ENCODE results near the gene PRMT9. TPM values are rescaled to one million over a fixed set of nuclear protein-coding genes. Genes with fewer than 3 reads are reported as not detected.

PRMT9 gene
- total RNA-seq, 1 experiment from 2014 or later, result 10.5 TPM

DNA sequence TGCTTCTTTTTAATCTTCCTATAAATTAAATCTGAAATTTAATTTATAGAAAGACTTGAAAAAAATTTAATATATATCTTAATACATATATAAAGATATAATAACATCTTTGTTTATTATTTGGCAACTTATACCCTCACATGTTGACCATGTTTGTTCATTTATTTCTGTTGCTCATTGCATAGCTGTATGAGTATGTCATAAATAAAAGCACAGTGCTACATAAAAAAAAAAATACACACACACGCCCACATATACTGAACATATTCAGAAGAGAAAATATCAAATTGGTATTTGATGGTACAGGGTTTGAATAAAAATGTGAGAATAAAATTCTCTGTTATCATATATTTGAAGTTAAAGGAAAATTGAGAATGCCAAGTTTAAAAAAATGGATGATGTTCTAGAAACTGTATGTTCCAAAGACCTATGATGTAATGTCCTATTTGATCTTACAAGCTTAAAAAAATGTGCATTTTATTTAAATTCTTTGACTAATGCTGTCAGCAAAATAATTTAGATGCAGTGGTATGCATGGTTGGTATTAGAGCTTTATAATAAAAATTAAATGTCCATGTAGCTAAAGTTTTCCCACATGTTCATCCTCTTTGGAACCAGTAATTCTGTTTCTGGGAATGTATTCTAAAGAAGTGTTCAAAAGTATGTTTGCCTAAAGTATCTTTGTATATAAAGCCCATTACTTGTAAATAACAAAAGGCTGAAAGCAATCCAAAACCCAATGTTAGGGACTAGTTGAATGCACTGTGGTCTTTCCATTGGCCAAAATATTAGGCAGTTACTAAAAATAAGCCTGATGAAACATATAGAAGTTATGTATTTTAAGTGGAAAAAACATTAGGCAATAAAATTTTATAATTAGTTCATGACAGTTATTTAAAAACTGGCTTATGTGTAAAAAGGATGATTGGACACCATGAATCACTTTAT, 53.9 kb downstream of the PRMT9 start:
- H3K14ac ChIP-seq (ENCODE audit: insufficient read depth, low read length), result no peak overlapping the region
- no CpG with 5 or more reads among the region's 1 CpG for WGBS (ENCODE audit: extremely low coverage, insufficient read length, low lambda C conversion rate)

More for the DNA sequence above, 53.9 kb downstream of the PRMT9 start:
- TF ChIP-seq, protein P1, sequence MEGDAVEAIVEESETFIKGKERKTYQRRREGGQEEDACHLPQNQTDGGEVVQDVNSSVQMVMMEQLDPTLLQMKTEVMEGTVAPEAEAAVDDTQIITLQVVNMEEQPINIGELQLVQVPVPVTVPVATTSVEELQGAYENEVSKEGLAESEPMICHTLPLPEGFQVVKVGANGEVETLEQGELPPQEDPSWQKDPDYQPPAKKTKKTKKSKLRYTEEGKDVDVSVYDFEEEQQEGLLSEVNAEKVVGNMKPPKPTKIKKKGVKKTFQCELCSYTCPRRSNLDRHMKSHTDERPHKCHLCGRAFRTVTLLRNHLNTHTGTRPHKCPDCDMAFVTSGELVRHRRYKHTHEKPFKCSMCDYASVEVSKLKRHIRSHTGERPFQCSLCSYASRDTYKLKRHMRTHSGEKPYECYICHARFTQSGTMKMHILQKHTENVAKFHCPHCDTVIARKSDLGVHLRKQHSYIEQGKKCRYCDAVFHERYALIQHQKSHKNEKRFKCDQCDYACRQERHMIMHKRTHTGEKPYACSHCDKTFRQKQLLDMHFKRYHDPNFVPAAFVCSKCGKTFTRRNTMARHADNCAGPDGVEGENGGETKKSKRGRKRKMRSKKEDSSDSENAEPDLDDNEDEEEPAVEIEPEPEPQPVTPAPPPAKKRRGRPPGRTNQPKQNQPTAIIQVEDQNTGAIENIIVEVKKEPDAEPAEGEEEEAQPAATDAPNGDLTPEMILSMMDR (conservative IDR thresholded peaks at IDR 0.05), result no peak
- H3K4me2 ChIP-seq (ENCODE audit: insufficient read depth, insufficient read length, low read length), result no peak overlapping the region
- Mint-ChIP-seq H3K4me3 (no peak overlapping the region), H3K4me1 (peaks cover 26 to 32% of the 10 kb centered on the region in 2 experiments), H3K9me3 (no peaks in the 10 kb centered on the region), H3K27me3 (ENCODE audit: low read depth) (no peaks in the 10 kb centered on the region), H3K36me3 (ENCODE audit: insufficient read depth in 1 of 3, low read depth in 3 of 3) (peaks cover 22 to 71% (median 49%) of the 10 kb centered on the region in 3 experiments; a peak in 6 of 7 replicates), H3K27ac (no peak overlapping the region; a peak in 1 of 7 replicates)
- no peak overlapping the region for H2BK5ac ChIP-seq (ENCODE audit: insufficient read length, low read length)
- no peak overlapping the region for H3K9ac ChIP-seq (ENCODE audit: extremely low read depth, insufficient read length, low read length)
- H4K20me1 ChIP-seq (ENCODE audit: control insufficient read depth, insufficient read depth, insufficient read length), result no peaks in the 10 kb centered on the region
- H4K91ac ChIP-seq (ENCODE audit: insufficient read length, low read depth, low read length), result no peak overlapping the region
- no peaks in the 10 kb centered on the region; the same call in 1 of the 2 replicates for H3K4me1 ChIP-seq (ENCODE audit: insufficient read depth, low read length)
- no peak overlapping the region for H2BK120ac ChIP-seq (ENCODE audit: low read depth, low read length, poor library complexity, severe bottlenecking)
- no peak overlapping the region for H3K4ac ChIP-seq (ENCODE audit: low read depth, low read length)
- no peak overlapping the region for H3K23ac ChIP-seq (ENCODE audit: insufficient read length, low read depth, low read length)
- H2BK15ac ChIP-seq (ENCODE audit: low read depth, low read length), result no peak overlapping the region
- H3T11ph ChIP-seq (ENCODE audit: low read length), result no peak overlapping the region
- H2BK12ac ChIP-seq (ENCODE audit: insufficient read length, low read depth, low read length), result no peak overlapping the region
- no peaks in the 10 kb centered on the region for H3K27me3 ChIP-seq (ENCODE audit: insufficient read depth, low read length)
- no peak overlapping the region for H3K27ac ChIP-seq (ENCODE audit: insufficient read length, low read depth, low read length)
- no peak overlapping the region for H3K56ac ChIP-seq (ENCODE audit: insufficient read length, low read depth, low read length)
- no peak for DNase-seq
- H3K79me2 ChIP-seq (ENCODE audit: insufficient read depth, low read length), result no peaks in the 10 kb centered on the region
- H2AK5ac ChIP-seq (ENCODE audit: insufficient read length, low read length), result no peak overlapping the region
- H4K5ac ChIP-seq (ENCODE audit: insufficient read length, low read depth, low read length), result no peak overlapping the region
- H3K18ac ChIP-seq (ENCODE audit: insufficient read length, low read depth, low read length), result no peak overlapping the region
- H3K23me2 ChIP-seq (ENCODE audit: insufficient read length, low read depth, low read length, poor library complexity, severe bottlenecking), result no peaks in the 10 kb centered on the region
- H3K79me1 ChIP-seq (ENCODE audit: insufficient read depth, low read depth, low read length, poor library complexity, severe bottlenecking), result no peaks in the 10 kb centered on the region
- H2AFZ ChIP-seq (ENCODE audit: low read length), result no peak overlapping the region
- H2BK20ac ChIP-seq (ENCODE audit: low read depth, low read length, poor library complexity, severe bottlenecking), result no peak overlapping the region
- H3K9me3 ChIP-seq (ENCODE audit: control insufficient read depth, low read depth, low read length), result no peaks in the 10 kb centered on the region
- H4K8ac ChIP-seq (replicated peaks; ENCODE audit: insufficient read length, low read depth, low read length), result no peak overlapping the region

Measured in H9 (cell line).